ENCODE data around the gene DENR.
"Not testable (repeated sequence)": the region's sequence is repeated elsewhere in the genome, so short reads cannot be mapped to it uniquely, and the experiment has no call there.

DENR gene

DNA sequence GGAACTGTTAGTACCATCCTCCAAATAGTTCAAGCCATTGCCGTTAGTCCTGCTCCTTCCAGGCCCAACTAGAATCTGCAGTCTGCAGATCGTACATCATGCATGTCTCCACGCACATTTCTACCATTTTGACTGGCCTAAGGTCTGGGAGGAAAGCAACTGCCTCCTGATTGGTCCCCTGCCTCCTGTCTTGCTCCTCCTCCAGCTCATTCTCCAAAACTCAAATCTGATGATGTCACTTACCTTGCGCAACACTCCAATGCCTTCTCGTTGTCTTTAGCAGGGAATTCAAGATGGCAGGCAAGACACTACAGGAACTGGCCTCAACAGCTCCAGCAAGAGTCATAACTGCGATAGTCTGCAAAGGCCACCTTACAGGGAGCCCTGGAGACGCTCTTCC is 12.3 kb upstream of the DENR start:
- DNase-seq (ENCODE audit: low read depth): no peak

GRCh38 chr12:122743895-122744525 is 8.6 kb upstream of the DENR start:
- no peak for DNase-seq (ENCODE audit: low read depth)

- DNase-seq (ENCODE audit: low read depth): no peak
Measured at GRCh38 chr12:122747224-122748135, 5.1 kb upstream of the DENR start.

DNA sequence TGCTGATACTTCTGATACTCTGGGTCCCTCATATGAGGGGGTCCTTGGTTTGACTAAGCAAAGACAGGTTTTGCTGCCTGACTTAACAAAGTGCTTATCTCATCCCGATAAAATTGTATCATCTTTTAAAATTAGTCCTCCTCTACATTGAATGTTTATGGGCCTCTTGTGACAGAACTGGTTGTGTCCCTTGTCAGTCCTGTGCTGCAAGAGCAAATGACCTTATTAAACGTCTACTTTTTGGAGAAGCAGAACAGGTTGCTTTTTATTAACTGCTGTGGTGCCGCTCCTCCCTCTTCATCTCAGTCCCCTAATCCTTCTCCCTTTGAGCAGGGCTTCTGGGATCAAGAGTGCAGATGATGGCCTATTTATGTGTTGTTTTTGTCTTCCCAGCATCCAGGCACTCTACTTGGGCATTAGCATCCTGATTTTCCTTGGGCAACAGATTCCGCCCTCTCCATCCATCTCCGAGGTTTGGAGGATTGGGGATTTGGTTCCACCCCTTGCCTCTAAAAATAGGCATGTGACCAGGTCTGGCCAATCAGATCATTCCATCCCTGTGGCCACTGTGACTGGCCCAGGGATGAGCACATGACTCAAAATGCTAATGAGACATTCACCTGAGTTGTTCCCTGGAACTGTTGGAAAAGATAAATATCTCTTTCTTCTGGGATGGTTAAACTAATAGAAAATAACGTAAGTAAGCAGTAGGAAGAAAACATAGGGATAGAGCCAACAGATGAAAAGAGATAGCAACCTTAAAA is 2.9 kb upstream of the DENR start:
- no peak for DNase-seq (ENCODE audit: low read depth)

DNA sequence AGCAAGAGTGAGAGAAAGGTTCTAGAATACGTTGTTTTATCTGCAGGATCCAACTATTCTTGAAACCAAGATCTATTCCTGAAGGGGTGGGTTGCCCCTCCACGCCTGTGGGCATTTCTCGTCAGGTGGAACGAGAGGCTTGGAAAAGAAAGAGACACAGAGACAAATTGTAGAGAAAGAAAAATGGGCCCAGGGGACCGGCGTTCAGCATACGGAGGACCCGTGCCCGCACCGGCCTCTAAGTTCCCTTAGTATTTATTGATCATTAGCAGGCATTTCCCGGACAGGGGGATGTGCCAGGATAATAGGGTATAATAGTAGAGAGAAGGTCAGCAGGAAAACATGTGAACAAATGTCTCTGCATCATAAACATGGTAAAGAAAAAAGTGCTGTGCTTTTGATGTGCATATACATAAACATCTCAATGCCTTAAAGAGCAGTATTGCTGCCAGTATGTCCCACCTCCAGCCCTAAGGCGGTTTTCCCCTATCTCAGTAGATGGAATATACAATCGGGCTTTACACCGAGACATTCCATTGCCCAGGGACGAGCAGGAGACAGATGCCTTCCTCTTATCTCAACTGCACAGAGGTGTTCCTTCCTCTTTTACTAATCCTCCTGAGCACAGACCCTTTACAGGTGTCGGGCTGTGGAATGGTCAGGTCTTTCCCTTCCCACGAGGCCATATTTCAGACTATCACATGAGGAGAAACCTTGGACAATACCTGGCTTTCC is 1.7 kb upstream of the DENR start:
- not testable (repeated sequence) for DNase-seq (ENCODE audit: low read depth)

DNA sequence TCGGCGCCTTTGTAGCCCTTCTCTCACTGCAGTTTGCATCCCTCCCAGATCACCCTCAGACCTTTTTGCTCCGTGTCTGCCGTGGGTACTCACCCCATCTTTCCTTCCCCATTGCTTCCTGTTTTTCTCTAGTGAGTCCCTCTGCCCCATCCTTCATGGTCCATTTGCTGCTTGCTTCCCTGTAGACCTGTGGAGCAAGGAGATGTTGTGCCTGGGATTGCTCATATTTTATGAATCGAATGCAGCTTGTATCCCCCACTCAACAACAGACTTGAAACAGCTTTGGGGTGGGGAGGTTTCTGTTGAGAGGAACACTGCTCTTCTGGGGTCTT is 661 bp downstream of the DENR start:
- DNase-seq (ENCODE audit: low read depth): peak; percentile 18

GRCh38 chr12:122754790-122755189 is 2.2 kb downstream of the DENR start:
- DNase-seq (ENCODE audit: low read depth): no peak

GRCh38 chr12:122757568-122757967 is 4.9 kb downstream of the DENR start:
- DNase-seq (ENCODE audit: low read depth): no peak

- no peak for DNase-seq (ENCODE audit: low read depth)
Measured at GRCh38 chr12:122785503-122785902, 32.9 kb downstream of the DENR start.

DNA sequence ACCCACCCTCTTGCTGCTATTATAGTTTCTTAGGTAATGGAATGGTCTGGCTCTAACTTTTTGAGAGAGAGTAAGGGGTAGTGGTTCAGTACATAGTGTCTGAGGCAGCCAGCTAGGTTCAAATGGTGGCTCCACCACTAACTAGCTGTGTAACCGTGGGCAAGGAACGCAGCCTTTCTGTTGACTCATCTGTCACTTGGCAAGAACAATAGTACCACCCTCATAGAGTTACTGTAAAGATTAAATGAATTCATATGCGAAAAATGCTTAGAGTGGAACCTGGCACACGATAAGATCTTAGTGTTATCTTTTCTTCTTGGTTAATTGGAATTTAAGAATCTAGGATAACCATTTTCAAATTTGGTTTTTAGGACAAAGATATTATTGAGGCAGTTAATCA is 35.8 kb downstream of the DENR start:
- peak; percentile 58 for DNase-seq (ENCODE audit: low read depth)

GRCh38 chr12:122789637-122790036 is 37.0 kb downstream of the DENR start:
- no peak for DNase-seq (ENCODE audit: low read depth)

DNA sequence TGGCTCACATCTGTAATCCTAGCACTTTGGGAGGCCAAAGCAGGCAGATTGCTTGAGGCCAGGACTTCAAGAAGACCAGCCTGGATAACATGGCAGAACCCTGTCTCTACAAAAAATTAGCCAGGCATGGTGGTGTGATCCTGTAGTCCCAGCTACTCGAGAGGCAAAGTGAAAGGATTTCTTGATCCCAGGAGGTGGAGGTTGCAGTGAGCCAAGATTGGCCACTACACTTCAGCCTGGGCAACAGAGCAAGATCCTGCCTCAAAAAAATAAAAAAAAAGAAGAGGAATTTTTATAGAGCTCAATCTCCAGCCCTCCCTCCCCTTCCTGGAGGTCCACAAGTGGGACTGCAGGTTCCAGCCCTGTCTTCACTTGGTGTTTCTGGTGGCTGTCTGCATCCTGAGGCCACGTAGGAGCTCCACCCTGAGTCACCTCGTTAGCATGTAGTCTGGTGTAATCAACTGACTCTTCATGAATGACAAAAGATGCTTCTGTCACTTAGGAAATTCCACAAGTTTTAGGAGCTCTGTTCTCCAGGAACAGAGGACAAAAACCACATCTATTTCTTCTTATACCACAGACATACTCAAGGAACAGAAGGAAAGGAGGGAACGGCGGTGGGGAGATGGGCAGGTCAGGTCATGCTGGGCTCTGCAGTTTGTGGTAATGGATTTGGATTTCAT is 37.9 kb downstream of the DENR start:
- DNase-seq (ENCODE audit: low read depth): peak; percentile 83

DNA sequence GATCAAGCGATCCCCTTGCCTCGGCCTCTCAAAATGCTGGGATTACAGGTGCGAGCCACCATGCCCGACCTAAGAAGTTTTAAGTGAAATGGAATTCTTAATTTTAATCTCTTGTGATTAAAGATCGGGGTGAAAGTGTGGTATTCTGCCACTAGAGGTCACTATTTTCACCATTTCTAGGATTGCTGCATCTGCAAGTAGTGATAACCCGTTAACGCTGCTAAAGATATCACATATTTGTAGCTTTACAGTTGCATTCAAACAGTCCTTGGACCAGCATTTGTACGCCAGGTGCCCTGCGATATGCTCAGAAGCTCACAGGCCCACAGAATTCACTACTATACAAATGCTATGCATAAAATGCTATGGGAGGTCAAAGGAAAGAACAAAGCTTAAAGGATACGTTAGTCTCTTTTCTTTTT is 41.1 kb downstream of the DENR start:
- peak; percentile 58 for DNase-seq (ENCODE audit: low read depth)

DNA sequence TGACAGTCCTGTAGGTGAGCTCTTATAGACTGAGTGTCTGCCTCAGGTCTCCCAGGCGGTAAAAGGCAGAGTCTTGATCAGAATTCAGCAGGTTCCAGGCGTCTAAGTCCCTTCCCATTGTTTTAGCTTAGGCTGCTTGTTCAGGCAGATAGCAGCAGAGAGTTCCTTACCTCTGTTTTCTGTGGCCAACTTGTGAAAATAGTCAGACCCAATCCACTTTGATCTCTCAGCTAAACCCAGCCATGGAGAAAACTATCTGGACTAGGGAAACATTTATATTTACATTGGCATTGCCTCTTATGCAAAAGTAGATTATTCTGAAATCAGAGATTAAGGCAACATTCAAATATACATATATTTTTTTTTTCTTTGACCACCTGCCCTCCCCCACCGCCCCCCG is 43.2 kb downstream of the DENR start:
- no peak for DNase-seq (ENCODE audit: low read depth)

DNA sequence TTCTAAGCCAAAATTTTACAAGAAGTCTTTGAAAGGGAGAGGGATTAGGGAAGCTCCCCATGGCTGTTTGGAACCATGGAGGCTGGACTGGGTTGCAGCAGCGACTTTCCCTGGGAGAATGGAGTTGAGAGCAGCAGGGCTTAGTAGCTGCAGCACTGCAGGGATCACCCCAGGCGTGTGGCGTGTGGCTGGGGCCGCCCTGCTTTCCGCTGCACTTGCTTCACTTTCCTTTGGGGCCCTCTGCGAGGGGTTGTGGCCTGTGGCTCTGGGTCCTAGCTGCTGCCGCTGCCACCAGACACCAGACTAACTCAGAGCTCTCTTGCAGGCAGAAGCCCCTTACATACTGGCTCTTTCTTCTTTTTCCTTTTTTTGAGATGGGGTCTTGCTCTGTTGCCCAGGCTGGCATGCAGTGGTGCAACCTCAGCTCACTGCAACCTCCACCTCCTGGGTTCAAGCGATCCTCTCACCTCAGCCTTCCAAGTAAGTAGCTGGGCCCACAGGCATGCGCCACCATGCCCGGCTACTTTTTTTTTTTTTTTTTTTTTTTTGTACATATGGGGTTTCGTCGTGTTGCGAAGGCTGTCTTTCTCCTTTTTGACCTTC is 47.1 kb downstream of the DENR start:
- no peak for DNase-seq (ENCODE audit: low read depth)

- no peak for DNase-seq (ENCODE audit: low read depth)
Measured at GRCh38 chr12:122803937-122804336, 51.3 kb downstream of the DENR start.

DNA sequence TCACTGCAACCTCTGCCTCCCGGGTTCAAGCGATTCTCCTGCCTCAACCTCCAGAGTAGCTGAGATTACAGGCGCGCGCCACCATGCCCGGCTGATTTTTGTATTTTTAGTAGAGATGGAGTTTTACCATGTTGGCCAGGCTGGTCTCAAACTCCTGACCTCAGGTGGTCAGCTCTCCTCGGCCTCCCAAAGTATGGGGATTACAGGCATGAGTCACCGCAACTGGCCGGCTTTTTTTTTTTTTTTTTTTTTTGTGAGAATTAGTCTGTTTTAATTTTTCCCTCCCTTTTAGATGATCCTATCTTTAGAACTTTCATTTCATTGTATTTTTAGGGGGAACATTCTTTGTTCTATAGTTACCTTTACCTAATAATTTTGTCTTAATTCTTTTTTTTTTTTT is 52.3 kb downstream of the DENR start:
- not testable (repeated sequence) for DNase-seq (ENCODE audit: low read depth)

GRCh38 chr12:122807651-122808050 is 55.0 kb downstream of the DENR start:
- DNase-seq (ENCODE audit: low read depth): no peak

- DNase-seq (ENCODE audit: low read depth): no peak
Measured at GRCh38 chr12:122811777-122812176, 59.2 kb downstream of the DENR start.

DNA sequence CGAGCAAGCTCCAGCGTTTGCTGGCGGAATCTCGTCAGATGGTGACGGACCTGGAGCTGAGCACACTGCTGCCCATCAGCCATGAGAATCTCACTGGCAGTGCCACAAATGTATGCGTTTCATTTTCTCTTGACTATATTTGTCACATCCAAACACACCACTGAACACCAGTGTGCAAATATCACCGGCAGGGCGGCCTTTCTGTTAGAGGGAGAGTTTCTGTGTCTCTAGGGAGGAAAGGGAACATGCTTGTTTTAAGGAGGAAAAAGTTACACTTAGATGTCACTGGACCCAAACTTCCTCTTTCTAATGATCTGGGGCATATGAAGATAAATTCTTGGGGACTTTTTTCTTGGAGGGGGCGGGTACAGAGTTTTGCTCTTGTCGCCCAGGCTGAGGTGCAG is 60.7 kb downstream of the DENR start:
- no peak for DNase-seq (ENCODE audit: low read depth)

DNA sequence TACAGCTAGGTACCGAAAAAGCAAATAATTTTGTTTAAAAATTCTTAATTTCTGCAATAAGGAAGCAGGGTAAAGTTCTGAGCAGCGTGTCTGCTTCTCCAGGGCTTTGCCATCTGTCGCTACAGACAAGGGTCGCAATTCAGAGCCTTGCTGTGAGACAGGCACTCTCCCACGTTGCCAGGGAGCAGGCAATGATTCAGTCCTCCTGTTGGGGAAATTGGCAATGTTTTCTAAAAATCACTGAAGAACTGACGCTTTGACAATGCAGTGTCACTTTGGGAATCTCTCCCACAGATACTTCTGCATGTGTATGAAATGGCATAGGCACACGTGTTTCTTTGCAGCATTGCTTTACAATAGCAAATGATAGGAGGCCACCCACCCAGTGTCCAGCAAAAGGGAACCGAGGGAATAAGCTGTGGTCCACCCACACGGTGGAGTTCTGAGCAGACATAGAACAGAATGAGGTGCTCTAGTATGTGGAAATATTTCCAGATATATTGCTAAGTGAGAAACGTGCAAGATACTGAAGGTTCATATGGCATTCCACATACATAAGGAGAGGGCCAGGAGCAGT is 66.7 kb downstream of the DENR start:
- DNase-seq (ENCODE audit: low read depth): no peak
